ENCODE results near the gene ABHD18.
"Not testable (repeated sequence)": the region's sequence is repeated elsewhere in the genome, so short reads cannot be mapped to it uniquely, and the experiment has no call there.

ABHD18 gene

DNA sequence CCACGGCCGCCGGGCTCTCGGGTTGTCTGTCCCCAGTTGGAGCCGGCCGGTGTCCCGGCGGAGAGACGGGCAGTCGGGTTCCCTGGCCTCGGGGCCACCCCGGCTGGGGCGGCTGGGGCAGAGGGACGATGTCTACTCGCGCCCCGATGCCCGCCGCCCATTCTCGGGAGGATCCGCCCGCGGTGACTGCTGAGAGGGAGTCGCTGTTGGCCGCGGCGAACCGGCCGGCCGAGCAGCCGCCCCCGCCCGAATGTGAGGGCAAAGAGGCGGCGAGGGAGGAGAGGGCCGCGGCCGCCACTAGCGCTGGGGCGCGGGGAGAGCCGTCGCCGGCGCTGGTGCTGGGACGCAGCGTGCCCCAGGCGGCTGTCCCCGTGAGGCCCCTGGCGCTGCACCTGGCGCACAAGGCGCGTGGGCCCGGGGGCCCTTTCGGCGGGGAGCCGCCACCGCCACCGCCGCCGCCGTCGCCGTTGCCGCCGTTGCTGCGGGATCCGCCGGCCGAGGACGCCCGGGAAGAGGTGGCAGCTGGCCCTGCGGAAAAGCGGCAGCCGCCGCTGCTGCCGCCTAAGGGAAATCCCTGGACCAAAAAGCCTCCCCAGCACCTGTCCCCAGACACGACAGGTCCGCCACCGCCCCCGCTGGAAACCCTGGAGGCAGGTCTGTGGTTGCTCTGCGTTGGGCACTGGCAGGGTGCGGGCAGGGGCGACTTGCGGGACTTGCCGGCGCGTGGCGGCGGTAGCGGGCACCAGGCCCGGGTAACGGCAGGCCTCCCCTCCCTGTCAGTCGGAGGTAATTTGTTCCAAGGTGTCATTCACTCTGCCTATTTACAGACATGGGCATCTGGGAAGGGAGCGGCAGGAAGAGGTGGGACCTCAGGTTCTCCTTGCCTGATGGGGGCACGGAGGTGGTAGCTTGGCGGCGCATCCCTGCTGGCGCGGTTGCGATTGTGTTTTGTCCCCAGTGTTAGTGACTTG, 96.6 kb downstream of the ABHD18 start:
- DNase-seq = peak in 56 of 58 donors; percentile 9 to 77 (median 48)

DNA sequence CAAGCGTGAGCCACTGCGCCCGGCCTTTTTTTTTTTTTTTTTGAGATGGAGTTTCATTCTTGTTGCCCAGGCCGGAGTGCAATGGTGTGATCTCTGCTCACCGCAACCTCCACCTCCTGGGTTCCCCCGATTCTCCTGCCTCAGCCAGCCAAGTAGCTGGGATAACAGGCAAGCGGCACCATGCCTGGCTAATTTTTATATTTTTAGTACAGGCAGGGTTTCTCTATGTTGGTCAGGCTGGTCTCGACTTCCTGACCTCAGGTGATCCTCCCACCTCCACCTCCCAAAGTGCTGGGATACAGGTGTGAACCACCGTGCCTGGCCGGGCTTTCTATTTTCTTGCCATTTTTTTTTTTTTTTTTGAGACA, 101.2 kb downstream of the ABHD18 start:
- DNase-seq = not testable (repeated sequence)

DNA sequence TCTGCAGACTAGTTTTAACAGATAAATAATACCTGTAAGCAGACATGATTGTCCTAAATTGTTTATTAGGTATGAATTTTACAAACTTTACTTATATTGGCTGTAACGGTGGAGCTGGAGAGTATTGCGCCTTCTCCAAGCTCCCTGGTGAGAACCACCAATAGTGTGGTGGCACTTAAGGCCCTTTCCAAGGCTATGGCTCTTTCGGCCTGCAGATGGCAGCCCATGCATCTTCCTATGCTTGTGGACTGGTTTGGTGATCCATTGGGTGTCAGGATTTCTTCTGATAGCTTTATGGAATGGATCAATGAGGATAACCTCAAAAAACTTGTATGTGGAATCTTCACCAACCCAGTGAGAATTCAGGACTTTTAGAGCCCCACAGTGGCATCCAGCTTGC, 103.7 kb downstream of the ABHD18 start:
- DNase-seq = peak in 1 of 58 donors; percentile 2

DNA sequence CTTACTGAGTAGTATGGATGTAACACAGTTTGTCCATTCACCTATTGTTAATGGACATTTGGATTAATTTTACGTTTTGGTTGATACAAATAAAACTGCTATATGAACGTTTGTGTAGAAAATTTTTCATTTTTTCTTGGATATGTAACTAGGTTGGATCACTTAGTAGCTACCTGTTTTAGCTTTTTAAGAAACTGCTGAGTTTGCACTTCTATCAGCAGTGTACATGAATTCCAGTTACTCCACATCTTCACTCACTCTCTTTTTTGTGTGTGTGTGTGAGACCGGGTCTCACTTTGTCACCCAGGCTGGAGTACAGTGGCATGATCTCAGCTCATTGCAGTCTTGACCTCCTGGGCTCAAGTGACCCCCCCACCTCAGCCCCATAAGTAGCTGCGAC, 111.3 kb downstream of the ABHD18 start:
- DNase-seq = no peak

All from anterior cingulate cortex (tissue), 58 donors.